BLaER1 treated with 17β-estradiol and CSF1 and Interleukin-3, amounts not matched to agents 10 nM and 100 nM (cell line): ENCODE data around the gene SAC3D1.

Experiments
- H3K27ac ChIP-seq, 11 experiments: shearing (Covaris generic); formaldehyde crosslinking; 2 replicates each; pipeline ENCODE4 v1.8.1; 2022
- H3K27me3 ChIP-seq, 11 experiments: shearing (Covaris generic); formaldehyde crosslinking; 2 replicates each; pipeline ENCODE4 v1.8.1; 2022
- H3K36me3 ChIP-seq, 11 experiments: shearing (Covaris generic); formaldehyde crosslinking; 2 replicates each; pipeline ENCODE4 v1.8.1; 2022
- H3K4me1 ChIP-seq, 10 experiments: shearing (Covaris generic); formaldehyde crosslinking; 2 replicates each; pipeline ENCODE4 v1.8.1; 2022
- H3K4me2 ChIP-seq, 11 experiments: shearing (Covaris generic); formaldehyde crosslinking; 2 replicates each; pipeline ENCODE4 v1.8.1; 2022
- H3K4me3 ChIP-seq, 10 experiments: shearing (Covaris generic); formaldehyde crosslinking; 2 replicates each; pipeline ENCODE4 v1.8.1; 2022
- H3K9ac ChIP-seq, 11 experiments: shearing (Covaris generic); formaldehyde crosslinking; 2 replicates each; pipeline ENCODE4 v1.8.1; 2022
- H3K9me3 ChIP-seq, 11 experiments: shearing (Covaris generic); formaldehyde crosslinking; replicated peaks in 1 of 11; 2 replicates each; pipeline ENCODE4 v1.8.1; 2022
- H4K20me1 ChIP-seq, 11 experiments: shearing (Covaris generic); formaldehyde crosslinking; 2 replicates each; pipeline ENCODE4 v1.8.1; 2022
- Cebpa-rat ChIP-seq, 11 experiments: shearing (Covaris generic); IDR thresholded peaks; 2 replicates each; pipeline ENCODE4 v1.8.1; 2022

Gene SAC3D1

GRCh38 chr11:65084598-65085375 is 43.8 kb downstream of the SAC3D1 start:
- TF ChIP-seq Cebpa-rat (IDR thresholded peaks at IDR 0.05): no peak
- H3K36me3 ChIP-seq: peaks cover 44 to 81% (median 65%) of the 10 kb centered on the region in 11 experiments

DNA sequence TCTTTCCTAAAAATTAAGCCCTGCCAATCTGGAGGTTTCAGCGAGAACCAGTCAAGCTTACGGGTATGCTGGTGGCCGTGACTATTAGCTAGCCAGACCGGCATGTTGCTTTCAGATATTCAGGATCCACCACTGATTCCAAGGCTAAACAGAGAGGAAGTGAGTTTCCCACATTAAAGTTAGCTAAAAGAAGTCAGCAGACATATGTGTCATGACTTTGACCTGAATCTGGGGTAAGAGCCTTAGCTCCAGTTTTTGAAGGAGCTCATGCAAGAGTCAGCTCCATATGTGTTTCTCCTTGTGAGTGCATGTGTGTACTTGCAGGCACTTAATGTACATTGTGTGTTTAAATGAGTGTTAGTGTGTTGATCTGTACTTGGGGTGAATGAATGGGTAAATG is 44.4 kb downstream of the SAC3D1 start:
- peaks cover 0 to 14% (median 0%) of the 10 kb centered on the region in 11 experiments; a peak in 5 of 22 replicates for H4K20me1 ChIP-seq
- peak overlapping the region; percentile 82 to 100 (median 98) for H3K4me2 ChIP-seq

More at GRCh38 chr11:65084598-65085375, 43.8 kb downstream of the SAC3D1 start:
- Histone ChIP-seq H3K4me3 (peak overlapping the region; percentile 75 to 90 (median 86)), H3K27ac (peak overlapping the region; percentile 79 to 91 (median 86)), H3K27me3 (no peaks in the 10 kb centered on the region), H3K9ac (peak overlapping the region; percentile 85 to 95 (median 90)), H3K4me2 (peak overlapping the region; percentile 82 to 100 (median 98)), H3K4me1 (peaks cover 37 to 52% (median 49%) of the 10 kb centered on the region in 10 experiments), H4K20me1 (peaks cover 0 to 20% (median 0%) of the 10 kb centered on the region in 11 experiments; a peak in 5 of 22 replicates), H3K9me3 (no peaks in the 10 kb centered on the region)

DNA sequence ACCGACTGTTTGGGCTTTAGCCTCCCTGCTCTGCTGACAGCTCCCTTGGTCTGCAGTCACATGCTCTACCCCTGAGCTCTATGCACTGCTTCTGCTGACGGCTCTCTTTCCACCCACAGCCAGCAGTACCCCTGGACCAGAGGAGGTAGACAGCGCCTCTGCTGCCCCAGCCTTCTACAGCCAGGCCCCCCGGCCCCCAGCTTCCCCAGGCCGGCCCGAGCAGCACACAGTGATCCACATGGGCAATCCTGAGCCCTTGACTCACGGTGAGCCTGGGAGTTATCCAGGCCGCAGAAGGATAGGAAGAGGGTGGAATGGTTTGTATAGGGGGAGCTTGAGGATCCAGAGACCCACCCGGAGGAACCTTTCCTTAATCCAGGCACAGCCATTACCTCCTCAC is 45.8 kb downstream of the SAC3D1 start:
- Histone ChIP-seq H3K27ac (no peak overlapping the region), H3K4me1 (peaks cover 29 to 40% (median 33%) of the 10 kb centered on the region in 10 experiments), H3K36me3 (peaks cover 47 to 64% (median 54%) of the 10 kb centered on the region in 11 experiments), H3K4me2 (no peak overlapping the region), H3K9me3 (no peaks in the 10 kb centered on the region), H3K27me3 (no peaks in the 10 kb centered on the region), H3K9ac (peak overlapping the region in 1 of 11 experiments; percentile 19; a peak in 1 of 22 replicates), H3K4me3 (no peak overlapping the region), H4K20me1 (peaks cover 0 to 7% (median 0%) of the 10 kb centered on the region in 11 experiments; a peak in 5 of 22 replicates)
- no peak for TF ChIP-seq Cebpa-rat (IDR thresholded peaks at IDR 0.05)

More for the DNA sequence above, 44.4 kb downstream of the SAC3D1 start:
- peak overlapping the region in 9 of 10 experiments; percentile 81 to 90 (median 87); a peak in 11 of 20 replicates for H3K4me3 ChIP-seq
- H3K4me1 ChIP-seq: peaks cover 39 to 48% (median 45%) of the 10 kb centered on the region in 10 experiments
- H3K36me3 ChIP-seq: peaks cover 47 to 77% (median 63%) of the 10 kb centered on the region in 11 experiments
- peak overlapping the region; percentile 85 to 95 (median 90); a peak in 17 of 22 replicates for H3K9ac ChIP-seq
- H3K9me3 ChIP-seq: no peaks in the 10 kb centered on the region
- H3K27ac ChIP-seq: peak overlapping the region in 4 of 11 experiments; percentile 79 to 91 (median 87); a peak in 7 of 22 replicates
- TF ChIP-seq Cebpa-rat (IDR thresholded peaks at IDR 0.05): no peak
- H3K27me3 ChIP-seq: no peaks in the 10 kb centered on the region

- peaks cover 0 to 7% (median 0%) of the 10 kb centered on the region in 11 experiments; a peak in 3 of 22 replicates for H4K20me1 ChIP-seq
- H3K4me2 ChIP-seq: no peak overlapping the region
- H3K9ac ChIP-seq: no peak overlapping the region
- H3K4me3 ChIP-seq: no peak overlapping the region
- H3K27me3 ChIP-seq: no peaks in the 10 kb centered on the region
- TF ChIP-seq Cebpa-rat (IDR thresholded peaks at IDR 0.05): no peak
- H3K9me3 ChIP-seq: no peaks in the 10 kb centered on the region
- peaks cover 47 to 60% (median 50%) of the 10 kb centered on the region in 11 experiments for H3K36me3 ChIP-seq
- H3K4me1 ChIP-seq: peaks cover 25 to 36% (median 29%) of the 10 kb centered on the region in 10 experiments
- no peak overlapping the region for H3K27ac ChIP-seq
Observed at GRCh38 chr11:65087216-65087615, 46.2 kb downstream of the SAC3D1 start.

- no peaks in the 10 kb centered on the region for H3K27me3 ChIP-seq
- peaks cover 43 to 57% (median 49%) of the 10 kb centered on the region in 11 experiments for H3K36me3 ChIP-seq
- H3K9me3 ChIP-seq: no peaks in the 10 kb centered on the region
- H3K27ac ChIP-seq: no peak overlapping the region
- no peak overlapping the region for H3K9ac ChIP-seq
- H3K4me3 ChIP-seq: no peak overlapping the region
- no peak for TF ChIP-seq Cebpa-rat (IDR thresholded peaks at IDR 0.05)
- no peak overlapping the region for H3K4me2 ChIP-seq
- H4K20me1 ChIP-seq: peaks cover 0 to 7% (median 0%) of the 10 kb centered on the region in 11 experiments; a peak in 3 of 22 replicates
- peaks cover 19 to 29% (median 23%) of the 10 kb centered on the region in 10 experiments for H3K4me1 ChIP-seq
Observed at GRCh38 chr11:65087827-65088226, 46.8 kb downstream of the SAC3D1 start.

GRCh38 chr11:65089621-65090020 is 48.6 kb downstream of the SAC3D1 start:
- TF ChIP-seq Cebpa-rat (IDR thresholded peaks at IDR 0.05): no peak
- Histone ChIP-seq H3K4me3 (no peak overlapping the region), H3K4me1 (peaks cover 10 to 20% (median 14%) of the 10 kb centered on the region in 10 experiments), H3K27me3 (no peaks in the 10 kb centered on the region), H3K9me3 (no peaks in the 10 kb centered on the region), H3K9ac (no peak overlapping the region; a peak in 1 of 22 replicates), H3K27ac (no peak overlapping the region), H3K36me3 (peaks cover 43 to 57% (median 49%) of the 10 kb centered on the region in 11 experiments), H3K4me2 (no peak overlapping the region), H4K20me1 (peaks cover 0 to 7% (median 0%) of the 10 kb centered on the region in 11 experiments; a peak in 3 of 22 replicates)

GRCh38 chr11:65090628-65091027 is 49.6 kb downstream of the SAC3D1 start:
- Histone ChIP-seq H3K9me3 (no peaks in the 10 kb centered on the region), H3K9ac (peak overlapping the region in 4 of 11 experiments; percentile 0 to 37 (median 26); a peak in 3 of 22 replicates), H4K20me1 (peaks cover 0 to 7% (median 0%) of the 10 kb centered on the region in 11 experiments; a peak in 2 of 22 replicates), H3K4me1 (peaks cover under 1 to 12% (median 6%) of the 10 kb centered on the region in 10 experiments; a peak in 17 of 20 replicates), H3K4me2 (peak overlapping the region in 2 of 11 experiments; percentile 21 to 23; a peak in 1 of 22 replicates), H3K27me3 (no peaks in the 10 kb centered on the region), H3K27ac (no peak overlapping the region), H3K4me3 (no peak overlapping the region), H3K36me3 (peaks cover 40 to 50% (median 44%) of the 10 kb centered on the region in 11 experiments)
- no peak for TF ChIP-seq Cebpa-rat (IDR thresholded peaks at IDR 0.05)
